SU-DHL-6 (cell line): Measurements from ENCODE around the gene TMC1.

Experiments used
- H2AFZ ChIP-seq: fragments of 200-600 bp; sonication (generic); 2 replicates; pipeline ENCODE4 v1.6.1; 2014; ENCODE audit warnings: low read depth, mild to moderate bottlenecking, moderate library complexity, mixed read lengths, antibody characterized with exemption, low read length; ENCODE audit not compliant: severe bottlenecking
- H3F3A ChIP-seq: fragments of 200-600 bp; shearing (Covaris generic); 2 replicates; pipeline ENCODE4 v1.6.0; 2016; ENCODE audit warnings: antibody characterized with exemption, mild to moderate bottlenecking; ENCODE audit not compliant: insufficient read depth
- H3K27ac ChIP-seq: fragments of 200-600 bp; sonication (generic); 2 replicates; pipeline ENCODE4 v1.5.1; 2016; ENCODE audit warnings: low read depth, mild to moderate bottlenecking, low read length, moderate library complexity, mixed read lengths
- H3K27me3 ChIP-seq: fragments of 200-600 bp; sonication (generic), shearing (Covaris generic); 2 replicates; pipeline ENCODE4 v1.6.0; 2014; ENCODE audit warnings: mild to moderate bottlenecking, low read length
- H3K36me3 ChIP-seq: fragments of 200-600 bp; sonication (generic); 2 replicates; pipeline ENCODE4 v1.6.1; 2014; ENCODE audit warnings: mild to moderate bottlenecking, low read length, mixed read lengths
- H3K4me2 ChIP-seq: fragments of 300-600, 200-600 bp; shearing (Covaris generic), sonication (generic); 2 replicates; pipeline ENCODE4 v1.6.0; 2014; ENCODE audit warnings: low read length, low read depth, mild to moderate bottlenecking; ENCODE audit not compliant: poor library complexity, severe bottlenecking
- H3K4me3 ChIP-seq: fragments of 200-600 bp; sonication (generic); 2 replicates; pipeline ENCODE4 v1.5.1; 2014; ENCODE audit warnings: antibody characterized with exemption, low read length, mild to moderate bottlenecking, mixed read lengths; ENCODE audit not compliant: insufficient read depth, poor library complexity, severe bottlenecking
- H3K79me2 ChIP-seq: fragments of 200-600 bp; sonication (generic); 2 replicates; pipeline ENCODE4 v1.6.1; 2014; ENCODE audit warnings: mild to moderate bottlenecking, low read length, moderate library complexity; ENCODE audit not compliant: insufficient read depth
- H3K9ac ChIP-seq: fragments of 200-600 bp; sonication (generic); 2 replicates; pipeline ENCODE4 v1.7.0; 2014; ENCODE audit warnings: mild to moderate bottlenecking, low read length
- H3K9me2 ChIP-seq: fragments of 200-600 bp; sonication (generic); replicated peaks from 2 replicates; pipeline ENCODE4 v1.6.1; 2014; ENCODE audit warnings: low read length; ENCODE audit not compliant: insufficient read depth
- H3K9me3 ChIP-seq: fragments of 200-600 bp; sonication (generic); 2 replicates; pipeline ENCODE4 v1.6.1; 2014; ENCODE audit warnings: low read length, mixed read lengths; ENCODE audit not compliant: insufficient read depth
- H4K20me1 ChIP-seq: fragments of 200-600 bp; sonication (generic); 2 replicates; pipeline ENCODE4 v1.6.1; 2014; ENCODE audit warnings: low read depth, mild to moderate bottlenecking, antibody characterized with exemption, low read length, moderate library complexity, mixed read lengths
- EZH2phosphoT487 ChIP-seq: fragments of 200-600 bp; sonication (generic), shearing (Covaris generic); conservative IDR thresholded peaks from 2 replicates; pipeline ENCODE4 v1.6.1; 2018; ENCODE audit warnings: mild to moderate bottlenecking, antibody characterized with exemption, low read length, moderate library complexity, mixed read lengths
- TF ChIP-seq, protein P1 (sequence below): fragments of 200-600 bp; sonication (generic); IDR thresholded peaks from one replicate; pipeline ENCODE4 v1.5.1; 2017; ENCODE audit warnings: antibody characterized with exemption, mild to moderate bottlenecking, low read length, moderate library complexity; ENCODE audit not compliant: insufficient read depth, poor library complexity, severe bottlenecking

The TMC1 gene

DNA sequence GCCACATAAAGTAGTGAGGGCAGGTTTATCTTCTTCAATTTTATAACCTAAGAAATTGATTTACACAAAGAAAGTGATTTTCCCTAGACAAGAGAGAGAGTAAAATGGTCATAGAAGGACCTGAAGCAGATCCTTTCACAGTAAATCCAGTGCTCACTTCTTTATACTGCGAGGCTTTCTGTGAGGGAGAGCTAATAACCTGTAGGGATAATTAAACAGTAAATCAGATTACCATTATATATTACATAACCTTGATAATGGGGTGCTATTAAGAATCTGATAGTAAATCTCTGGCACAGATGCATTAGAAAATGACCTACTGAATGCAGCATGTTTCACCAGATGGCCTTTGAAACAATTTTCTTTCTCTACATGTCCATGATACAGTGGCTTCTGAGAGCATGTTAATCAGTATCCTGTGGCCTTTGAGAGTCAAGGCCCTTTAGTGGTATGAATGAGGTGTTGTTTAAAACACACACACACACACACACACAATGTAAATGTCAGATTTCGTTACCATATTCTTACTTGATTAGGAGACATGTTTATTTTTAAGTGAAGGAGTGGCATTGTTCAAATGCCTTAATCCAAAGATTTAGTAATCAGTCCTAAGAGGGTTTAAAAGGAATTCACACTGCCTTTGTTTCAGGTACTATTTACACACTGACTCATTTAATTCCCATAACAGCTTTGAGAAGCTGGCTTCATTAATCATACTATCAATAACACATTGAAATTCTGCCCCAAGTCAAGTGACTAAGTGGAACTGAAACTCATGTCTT is 306.7 kb downstream of the TMC1 start:
- no peaks in the 10 kb centered on the region for H3K9me3 ChIP-seq
- no peaks in the 10 kb centered on the region for H3K9me2 ChIP-seq
- no peak overlapping the region for H2AFZ ChIP-seq
- H4K20me1 ChIP-seq, result no peaks in the 10 kb centered on the region
- H3K79me2 ChIP-seq, result no peaks in the 10 kb centered on the region
- H3K4me2 ChIP-seq, result no peak overlapping the region
- H3F3A ChIP-seq, result no peaks in the 10 kb centered on the region
- H3K4me3 ChIP-seq, result no peak overlapping the region
- no peaks in the 10 kb centered on the region for H3K36me3 ChIP-seq
- H3K27ac ChIP-seq, result no peak overlapping the region
- no peak for TF ChIP-seq EZH2phosphoT487
- TF ChIP-seq, protein P1, sequence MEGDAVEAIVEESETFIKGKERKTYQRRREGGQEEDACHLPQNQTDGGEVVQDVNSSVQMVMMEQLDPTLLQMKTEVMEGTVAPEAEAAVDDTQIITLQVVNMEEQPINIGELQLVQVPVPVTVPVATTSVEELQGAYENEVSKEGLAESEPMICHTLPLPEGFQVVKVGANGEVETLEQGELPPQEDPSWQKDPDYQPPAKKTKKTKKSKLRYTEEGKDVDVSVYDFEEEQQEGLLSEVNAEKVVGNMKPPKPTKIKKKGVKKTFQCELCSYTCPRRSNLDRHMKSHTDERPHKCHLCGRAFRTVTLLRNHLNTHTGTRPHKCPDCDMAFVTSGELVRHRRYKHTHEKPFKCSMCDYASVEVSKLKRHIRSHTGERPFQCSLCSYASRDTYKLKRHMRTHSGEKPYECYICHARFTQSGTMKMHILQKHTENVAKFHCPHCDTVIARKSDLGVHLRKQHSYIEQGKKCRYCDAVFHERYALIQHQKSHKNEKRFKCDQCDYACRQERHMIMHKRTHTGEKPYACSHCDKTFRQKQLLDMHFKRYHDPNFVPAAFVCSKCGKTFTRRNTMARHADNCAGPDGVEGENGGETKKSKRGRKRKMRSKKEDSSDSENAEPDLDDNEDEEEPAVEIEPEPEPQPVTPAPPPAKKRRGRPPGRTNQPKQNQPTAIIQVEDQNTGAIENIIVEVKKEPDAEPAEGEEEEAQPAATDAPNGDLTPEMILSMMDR, result no peak
- H3K9ac ChIP-seq, result no peak overlapping the region
- no peaks in the 10 kb centered on the region for H3K27me3 ChIP-seq

- Histone ChIP-seq H3K27me3 (no peaks in the 10 kb centered on the region), H3K9me3 (no peaks in the 10 kb centered on the region), H2AFZ (no peak overlapping the region), H3K36me3 (no peaks in the 10 kb centered on the region), H4K20me1 (no peaks in the 10 kb centered on the region), H3K4me2 (no peak overlapping the region), H3K9me2 (no peaks in the 10 kb centered on the region), H3F3A (no peaks in the 10 kb centered on the region), H3K27ac (no peak overlapping the region), H3K79me2 (no peaks in the 10 kb centered on the region), H3K4me3 (no peak overlapping the region), H3K9ac (no peak overlapping the region)
- TF ChIP-seq EZH2phosphoT487, result no peak
- TF ChIP-seq, protein P1, result no peak
Measured at GRCh38 chr9:72834994-72835393, 313.6 kb downstream of the TMC1 start.

GRCh38 chr9:72836790-72837189 is 315.4 kb downstream of the TMC1 start:
- Histone ChIP-seq H3K79me2 (no peaks in the 10 kb centered on the region), H3K27ac (no peak overlapping the region), H3K9me3 (no peaks in the 10 kb centered on the region), H3K9me2 (no peaks in the 10 kb centered on the region), H3F3A (no peaks in the 10 kb centered on the region), H3K27me3 (no peaks in the 10 kb centered on the region), H3K4me3 (no peak overlapping the region), H2AFZ (no peak overlapping the region), H3K4me2 (no peak overlapping the region), H4K20me1 (no peaks in the 10 kb centered on the region), H3K36me3 (no peaks in the 10 kb centered on the region), H3K9ac (no peak overlapping the region)
- TF ChIP-seq, protein P1, result no peak
- no peak for TF ChIP-seq EZH2phosphoT487
